T-helper 2 cell treated with Interferon-gamma antibody and Interleukin-4, amounts not matched to agents 100 ng/mL and 5 ng/mL, for 36 hours (primary cell): ENCODE results near the gene HSH2D. TPM values are rescaled to one million over a fixed set of nuclear protein-coding genes. Genes with fewer than 3 reads are reported as not detected.
"Not testable (repeated sequence)": the region's sequence is repeated elsewhere in the genome, so short reads cannot be mapped to it uniquely, and the experiment has no call there.

Source experiments
- intact Hi-C: fragments of 100-400 bp; cut with micrococcal nuclease; formaldehyde crosslinking; loops from one replicate; pipeline ENCODE4 v1.15.1; 2023
- total RNA-seq: library from RNA; stranded (reverse); gene quantifications from 2 replicates; pipeline ENCODE4 v1.2.3, GENCODE V29; 2022

The HSH2D gene
- 48.0 and 50.0 TPM in 2 replicates for total RNA-seq

GRCh38 chr19:16143399-16144215 is at the start of gene HSH2D:
Gene HSH2D (plus strand): TSS chr19:16143685. CDS start chr19:16148751, 5,066 bp downstream.
- intact Hi-C loops: loop anchor here (2.0 kb wide), 1 partner anchor 25 kb away; no protein-coding TSS in a partner anchor

GRCh38 chr19:16094360-16095070 is 49.0 kb upstream of the HSH2D start:
- intact Hi-C loops: no loop called here

GRCh38 chr19:16095071-16095571 is 48.4 kb upstream of the HSH2D start:
- intact Hi-C loops: no loop called here

- intact Hi-C loops: no loop called here
These were observed 47.1 kb upstream of the HSH2D start for GRCh38 chr19:16096280-16096855.

GRCh38 chr19:16098416-16098768 is 45.1 kb upstream of the HSH2D start:
- intact Hi-C loops: no loop called here

GRCh38 chr19:16098821-16099220 is 44.7 kb upstream of the HSH2D start:
- intact Hi-C loops: no loop called here

GRCh38 chr19:16099314-16099965 is 44.0 kb upstream of the HSH2D start:
- intact Hi-C loops: not testable (repeated sequence)

GRCh38 chr19:16100524-16100923 is 43.0 kb upstream of the HSH2D start:
- intact Hi-C loops: no loop called here

- intact Hi-C loops: no loop called here
These were observed 38.8 kb upstream of the HSH2D start for GRCh38 chr19:16104722-16105121.

- intact Hi-C loops: no loop called here
These were observed 37.4 kb upstream of the HSH2D start for GRCh38 chr19:16106121-16106520.

GRCh38 chr19:16111160-16111908 is 32.2 kb upstream of the HSH2D start, which contains the start of gene RAB8A:
Gene RAB8A (plus strand): TSS chr19:16111889. CDS start chr19:16111902, 13 bp downstream.
- intact Hi-C loops: loop anchor here (1.0 to 2.0 kb wide), 6 partner anchors 8 to 74 kb away; partner anchors contain the start of gene FAM32A

GRCh38 chr19:16111909-16112752 is 31.4 kb upstream of the HSH2D start:
- intact Hi-C loops: loop anchor here (1.0 to 2.0 kb wide), 6 partner anchors 7 to 73 kb away; partner anchors contain the start of gene FAM32A

- intact Hi-C loops: no loop called here
These were observed 30.7 kb upstream of the HSH2D start for GRCh38 chr19:16112778-16113177.

- intact Hi-C loops: no loop called here
These were observed 29.8 kb upstream of the HSH2D start for GRCh38 chr19:16113727-16114126.

GRCh38 chr19:16115301-16116039 is 28.0 kb upstream of the HSH2D start:
- intact Hi-C loops: no loop called here

GRCh38 chr19:16116067-16116466 is 27.4 kb upstream of the HSH2D start:
- intact Hi-C loops: no loop called here

- intact Hi-C loops: loop anchor here (2.0 kb wide), 3 partner anchors 25 to 65 kb away; partner anchors contain the start of gene HSH2D
These were observed 25.9 kb upstream of the HSH2D start for GRCh38 chr19:16117594-16118033.

GRCh38 chr19:16118489-16119033 is 24.9 kb upstream of the HSH2D start:
- intact Hi-C loops: loop anchor here (1.0 to 2.0 kb wide), 4 partner anchors 7 to 64 kb away; partner anchors contain the start of genes HSH2D and RAB8A
